HCT116 (cell line): Measurements from ENCODE around the gene SLC25A21. TPM values are rescaled to one million over a fixed set of nuclear protein-coding genes. Genes with fewer than 3 reads are reported as not detected.

ENCODE experiments used
- ATAC-seq: fragments of 200-7000 bp; cut with Tn5 transposase; 2 replicates; pipeline ENCODE4 v1.9.1; 2020; ENCODE audit warnings: mild to moderate bottlenecking, moderate library complexity
- BruUV-seq: library from RNA; stranded (reverse); fragments of 400-500 nt; replicated peaks from 2 replicates; lab custom pipeline; 2021; lab: Mats Ljungman, UMichigan
- CTCF ChIA-PET: fragments of 300-600 bp; sonication (Branson Sonifier 250); formaldehyde crosslinking; loops from one replicate; lab custom pipeline; 2021; ENCODE audit warnings: antibody characterized with exemption; lab: Charles Lee
- POLR2A ChIA-PET: fragments of 300-600, 350-600 bp; sonication (Branson Sonifier 250); formaldehyde crosslinking; loops from one replicate; lab custom pipeline; 2021; ENCODE audit warnings: antibody characterized with exemption; lab: Charles Lee
- RAD21 ChIA-PET, 2 experiments: fragments of 300-600 bp; sonication (Branson Sonifier 250); formaldehyde crosslinking; loops; one replicate each; lab custom pipeline; 2023; ENCODE audit warnings: low total read pairs in 2 of 2; ENCODE audit not compliant: uncharacterized antibody in 2 of 2, unreplicated experiment in 2 of 2, low non-redundant PET in 1 of 2; lab: Charles Lee
- DNase-seq: peaks from one replicate; pipeline ENCODE4 v3.0.0-alpha.2; 2010; ENCODE audit warnings: low read depth, low spot score
- H2AFZ ChIP-seq: fragments of 200-600 bp; shearing (Covaris generic), sonication (generic); 2 replicates; pipeline ENCODE4 v1.6.1; 2017; ENCODE audit warnings: low read depth, mixed run types, mixed read lengths, antibody characterized with exemption, low read length; ENCODE audit not compliant: poor library complexity, severe bottlenecking
- H3K27ac ChIP-seq: 2 replicates; pipeline ENCODE4 v1.5.1; 2012; ENCODE audit warnings: low read depth, low read length
- H3K27me3 ChIP-seq: fragments of 200-600 bp; sonication (generic); 2 replicates; pipeline ENCODE4 v1.6.1; 2016; ENCODE audit warnings: mixed run types, low read length, mixed read lengths; ENCODE audit not compliant: insufficient read depth
- H3K36me3 ChIP-seq, 2 experiments: fragments of 200-500 bp in 1 of 2; fragments of 200-600 bp in 1 of 2; sonication (Bioruptor generic) in 1 of 2; sonication (generic) in 1 of 2; 2 replicates each; pipeline versions ENCODE4 v1.5.1 to v1.6.1; 2014 to 2016; ENCODE audit warnings: low read length in 2 of 2, inconsistent platforms in 1 of 2, mixed read lengths in 1 of 2, mixed run types in 1 of 2; ENCODE audit not compliant: insufficient read depth in 2 of 2, control insufficient read depth in 1 of 2
- H3K4me1 ChIP-seq, 2 experiments: fragments of 200-600 bp in 1 of 2; sonication (generic) in 1 of 2; 2 replicates each; pipeline versions ENCODE4 v1.5.1 to v1.6.1; 2012 to 2017; ENCODE audit warnings: low read length in 2 of 2, inconsistent platforms in 1 of 2, mild to moderate bottlenecking in 1 of 2, mixed read lengths in 1 of 2, mixed run types in 1 of 2, moderate library complexity in 1 of 2; ENCODE audit not compliant: insufficient read depth in 2 of 2, control insufficient read depth in 1 of 2
- H3K4me2 ChIP-seq: fragments of 200-600 bp; sonication (generic); 2 replicates; pipeline ENCODE4 v1.6.1; 2017; ENCODE audit warnings: mixed run types, low read length, mixed read lengths
- H3K4me3 ChIP-seq, 2 experiments: fragments of 200-600 bp in 1 of 2; sonication (generic) in 1 of 2; replicated peaks in 1 of 2; 2 replicates each; pipeline ENCODE4 v1.5.1; 2011 to 2016; ENCODE audit warnings: low read length in 2 of 2, control low read depth in 1 of 2, low read depth in 1 of 2, mild to moderate bottlenecking in 1 of 2, mixed read lengths in 1 of 2, mixed run types in 1 of 2
- H3K79me2 ChIP-seq: fragments of 200-600 bp; sonication (generic); 2 replicates; pipeline ENCODE4 v1.6.1; 2017; ENCODE audit warnings: mild to moderate bottlenecking, mixed run types, low read length, moderate library complexity, mixed read lengths; ENCODE audit not compliant: insufficient read depth
- H3K9ac ChIP-seq: fragments of 200-600 bp; sonication (generic); 2 replicates; pipeline ENCODE4 v1.6.1; 2016; ENCODE audit warnings: low read length, mixed read lengths
- H3K9me2 ChIP-seq: fragments of 200-600 bp; sonication (generic), shearing (Covaris generic); 2 replicates; pipeline ENCODE4 v1.6.1; 2017; ENCODE audit warnings: mixed run types, mild to moderate bottlenecking, moderate library complexity; ENCODE audit not compliant: insufficient read depth
- H3K9me3 ChIP-seq, 2 experiments: fragments of 200-500 bp in 1 of 2; fragments of 200-600 bp in 1 of 2; sonication (Bioruptor generic) in 1 of 2; sonication (generic) in 1 of 2; 2 replicates each; pipeline ENCODE4 v1.6.1; 2014 to 2017; ENCODE audit warnings: low read length in 2 of 2, mixed read lengths in 2 of 2, inconsistent platforms in 1 of 2, low read depth in 1 of 2, mild to moderate bottlenecking in 1 of 2, mixed run types in 1 of 2, moderate library complexity in 1 of 2; ENCODE audit not compliant: control insufficient read depth in 1 of 2, insufficient read depth in 1 of 2
- H4K20me1 ChIP-seq: fragments of 200-600 bp; sonication (generic), shearing (Covaris generic); 2 replicates; pipeline ENCODE4 v1.6.1; 2017; ENCODE audit warnings: mixed run types, mild to moderate bottlenecking, moderate library complexity; ENCODE audit not compliant: insufficient read depth
- ATF3 ChIP-seq: IDR thresholded peaks from 2 replicates; pipeline ENCODE4 v1.6.1; 2012
- CBX3 ChIP-seq: IDR thresholded peaks from 2 replicates; pipeline ENCODE4 v1.6.1; 2012; ENCODE audit warnings: low read depth
- EGR1 ChIP-seq: IDR thresholded peaks from 2 replicates; pipeline ENCODE4 v1.6.1; 2012; ENCODE audit warnings: low read depth
- MAX ChIP-seq: IDR thresholded peaks from 2 replicates; pipeline ENCODE4 v1.6.1; 2012
- POLR2AphosphoS5 ChIP-seq: IDR thresholded peaks from 2 replicates; pipeline ENCODE4 v1.6.1; 2011; ENCODE audit warnings: mild to moderate bottlenecking, low read depth, low read length, moderate library complexity
- RAD21 ChIP-seq: IDR thresholded peaks from 2 replicates; pipeline ENCODE4 v1.6.1; 2012; ENCODE audit warnings: low read depth, mild to moderate bottlenecking
- ZBTB33 ChIP-seq: IDR thresholded peaks from 2 replicates; pipeline ENCODE4 v1.6.1; 2011; ENCODE audit warnings: mild to moderate bottlenecking, low read length, moderate library complexity; ENCODE audit not compliant: insufficient replicate concordance; ENCODE audit errors: extremely low read depth
- ZFX ChIP-seq: fragments of 450-650 bp; IDR thresholded peaks from 2 replicates; pipeline ENCODE4 v1.6.1; 2017
- intact Hi-C: fragments of 100-400 bp; cut with micrococcal nuclease; formaldehyde crosslinking; loops from 2 replicates; pipeline ENCODE4 v1.10.0; 2022
- total RNA-seq: library from RNA; stranded (reverse); gene quantifications from one replicate; pipeline ENCODE4 v1.2.1, GENCODE V29; 2021; ENCODE audit not compliant: unreplicated experiment

Gene SLC25A21
- total RNA-seq, 1 experiment from 2014 or later = 3.5 TPM

GRCh38 chr14:36719823-36720222 is 452.6 kb downstream of the SLC25A21 start:
- Histone ChIP-seq H3K36me3 (no peaks in the 10 kb centered on the region), H3K9me2 (no peaks in the 10 kb centered on the region), H4K20me1 (no peaks in the 10 kb centered on the region), H3K79me2 (no peaks in the 10 kb centered on the region), H3K4me2 (no peak overlapping the region), H3K9me3 (no peaks in the 10 kb centered on the region), H2AFZ (no peak overlapping the region), H3K4me3 (no peak overlapping the region), H3K27me3 (no peaks in the 10 kb centered on the region), H3K4me1 (no peaks in the 10 kb centered on the region), H3K27ac (no peak overlapping the region), H3K9ac (no peak overlapping the region)
- RAD21 ChIA-PET = no interaction called here
- intact Hi-C loops = no loop called here
- BruUV-seq = no TSS peak
- CTCF ChIA-PET = no interaction called here
- TF ChIP-seq RAD21 (no peak), ATF3 (no peak), POLR2AphosphoS5 (no peak), CBX3 (no peak), MAX (no peak), EGR1 (no peak), ZBTB33 (no peak)
- POLR2A ChIA-PET = no interaction called here
- ATAC-seq = no peak
- DNase-seq = no peak

- no peaks in the 10 kb centered on the region for H3K79me2 ChIP-seq
- RAD21 ChIA-PET = no interaction called here
- DNase-seq = no peak
- TF ChIP-seq RAD21 (no peak), ZFX (no peak)
- TF ChIP-seq, all 23 proteins: peak for 0
- Histone ChIP-seq H3K4me3 (no peak overlapping the region), H3K9ac (no peak overlapping the region), H3K4me1 (no peaks in the 10 kb centered on the region), H2AFZ (no peak overlapping the region), H3K4me2 (no peak overlapping the region), H3K9me2 (no peaks in the 10 kb centered on the region), H4K20me1 (no peaks in the 10 kb centered on the region), H3K27me3 (no peaks in the 10 kb centered on the region), H3K27ac (no peak overlapping the region), H3K9me3 (no peaks in the 10 kb centered on the region), H3K36me3 (no peaks in the 10 kb centered on the region)
- CTCF ChIA-PET = no interaction called here
- no peak for ATAC-seq
- BruUV-seq = no TSS peak
- intact Hi-C loops = no loop called here
- POLR2A ChIA-PET = no interaction called here
These were observed 454.2 kb downstream of the SLC25A21 start for GRCh38 chr14:36718216-36718615.
